GM04503 (cell line): ENCODE results near the gene HSPBAP1.
"Not testable (repeated sequence)": the region's sequence is repeated elsewhere in the genome, so short reads cannot be mapped to it uniquely, and the experiment has no call there.

Experiments used
- DNase-seq: peaks from one replicate; pipeline ENCODE4 v3.0.0-alpha.2; 2012; ENCODE audit warnings: low read depth

The HSPBAP1 gene

DNA sequence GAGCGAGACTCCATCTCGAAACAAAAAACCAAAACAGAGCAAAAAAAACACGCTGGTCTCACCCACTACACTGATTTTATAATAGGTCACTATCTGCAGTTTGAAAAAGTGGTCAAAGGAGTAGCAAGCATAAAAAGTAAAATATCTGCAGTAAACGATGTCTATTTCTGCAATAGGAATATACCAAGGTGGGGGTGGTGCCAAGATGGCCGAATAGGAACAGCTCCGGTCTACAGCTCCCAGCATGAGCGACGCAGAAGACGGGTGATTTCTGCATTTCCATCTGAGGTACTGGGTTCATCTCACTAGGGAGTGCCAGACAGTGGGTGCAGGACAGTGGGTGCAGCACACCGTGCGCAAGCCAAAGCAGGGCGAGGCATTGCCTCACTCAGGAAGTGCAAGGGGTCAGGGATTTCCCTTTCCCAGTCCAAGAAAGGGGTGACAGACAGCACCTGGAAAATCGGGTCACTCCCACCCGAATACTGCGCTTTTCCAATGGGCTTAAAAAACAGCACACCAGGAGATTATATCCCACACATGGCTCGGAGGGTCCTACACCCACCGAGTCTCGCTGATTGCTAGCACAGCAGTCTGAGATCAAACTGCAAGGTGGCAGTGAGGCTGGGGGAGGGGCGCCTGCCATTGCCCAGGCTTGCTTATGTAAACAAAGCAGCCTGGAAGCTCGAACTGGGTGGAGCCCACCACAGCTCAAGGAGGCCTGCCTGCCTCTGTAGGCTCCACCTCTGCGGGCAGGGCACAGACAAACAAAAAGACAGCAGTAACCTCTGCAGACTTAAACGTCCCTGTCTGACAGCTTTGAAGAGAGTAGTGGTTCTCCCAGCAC is 60.7 kb downstream of the HSPBAP1 start:
- DNase-seq: not testable (repeated sequence)

DNA sequence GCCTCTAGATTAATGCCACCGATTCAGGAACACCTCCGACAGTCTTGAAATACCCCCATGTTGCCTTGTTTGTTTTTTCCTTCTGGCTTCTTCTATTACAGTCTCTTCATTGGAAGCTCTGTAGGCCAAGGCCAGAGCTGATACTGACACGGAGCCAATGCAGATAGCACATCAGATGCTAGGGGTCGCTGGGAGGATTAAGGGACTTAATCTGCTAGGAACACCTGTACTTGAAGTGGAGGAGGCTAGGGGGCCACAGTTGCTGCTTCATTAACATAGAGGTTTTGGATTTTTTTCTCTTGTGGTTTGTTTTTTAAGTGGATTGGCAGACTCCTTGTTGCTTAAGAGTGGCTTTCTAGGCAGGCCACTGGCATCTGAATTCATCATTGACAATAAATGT is 63.4 kb downstream of the HSPBAP1 start:
- DNase-seq: no peak

DNA sequence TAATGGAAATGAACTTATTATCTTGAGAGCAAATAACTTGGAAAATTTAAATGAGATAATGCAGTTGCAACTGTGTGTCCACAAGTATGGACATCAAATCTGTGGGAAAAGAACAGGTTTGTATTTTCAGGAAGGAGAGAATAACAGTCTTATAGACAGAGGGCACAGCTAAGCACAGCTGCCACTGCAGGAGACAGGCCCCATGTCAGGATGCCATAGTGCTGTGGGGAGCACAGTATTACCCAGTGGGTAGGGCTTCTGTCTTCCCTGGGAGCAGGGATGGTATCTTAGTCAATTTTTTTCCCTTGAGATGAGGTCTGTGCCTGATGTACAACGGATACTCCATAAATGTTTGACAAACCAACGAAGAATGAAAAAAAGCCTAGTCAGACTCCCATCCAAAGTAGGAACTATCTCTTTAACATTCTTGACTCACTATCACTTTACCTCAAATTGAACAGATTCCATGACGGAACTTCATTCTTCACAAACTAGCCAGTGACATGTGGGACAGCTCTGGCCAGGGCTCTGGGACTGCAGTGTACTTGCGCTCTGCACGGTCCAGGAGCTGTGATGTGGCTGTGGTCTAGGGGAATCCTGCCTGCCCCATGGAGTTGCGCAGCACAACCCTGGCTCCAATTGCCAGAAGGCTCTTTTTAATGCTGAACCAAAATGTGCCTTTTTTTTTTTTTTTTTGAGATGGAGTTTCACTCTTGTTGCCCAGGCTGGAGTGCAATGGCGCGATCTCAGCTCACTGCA is 64.7 kb downstream of the HSPBAP1 start:
- DNase-seq: no peak

DNA sequence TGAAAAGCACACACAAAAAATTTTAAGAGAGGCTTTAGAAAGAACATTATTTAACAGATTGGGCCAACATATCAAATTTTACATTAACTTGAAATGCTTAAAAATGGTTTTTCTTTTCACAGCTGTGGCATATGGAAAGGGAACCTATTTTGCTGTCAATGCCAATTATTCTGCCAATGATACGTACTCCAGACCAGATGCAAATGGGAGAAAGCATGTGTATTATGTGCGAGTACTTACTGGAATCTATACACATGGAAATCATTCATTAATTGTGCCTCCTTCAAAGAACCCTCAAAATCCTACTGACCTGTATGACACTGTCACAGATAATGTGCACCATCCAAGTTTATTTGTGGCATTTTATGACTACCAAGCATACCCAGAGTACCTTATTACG is 65.4 kb downstream of the HSPBAP1 start:
- DNase-seq: no peak

DNA sequence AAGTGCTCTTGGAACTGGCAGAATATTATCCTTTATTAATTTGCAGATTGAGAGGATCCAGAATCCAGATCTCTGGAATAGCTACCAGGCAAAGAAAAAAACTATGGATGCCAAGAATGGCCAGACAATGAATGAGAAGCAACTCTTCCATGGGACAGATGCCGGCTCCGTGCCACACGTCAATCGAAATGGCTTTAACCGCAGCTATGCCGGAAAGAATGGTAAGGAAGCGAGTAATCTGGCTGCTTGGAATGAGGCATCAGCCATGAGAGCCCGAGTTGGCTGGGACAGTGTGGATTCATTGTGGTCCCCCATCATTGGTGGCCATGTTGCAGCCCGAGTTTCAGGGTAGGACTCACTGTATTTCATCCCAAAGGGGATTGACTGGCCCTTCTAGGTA is 65.9 kb downstream of the HSPBAP1 start:
- no peak for DNase-seq

DNA sequence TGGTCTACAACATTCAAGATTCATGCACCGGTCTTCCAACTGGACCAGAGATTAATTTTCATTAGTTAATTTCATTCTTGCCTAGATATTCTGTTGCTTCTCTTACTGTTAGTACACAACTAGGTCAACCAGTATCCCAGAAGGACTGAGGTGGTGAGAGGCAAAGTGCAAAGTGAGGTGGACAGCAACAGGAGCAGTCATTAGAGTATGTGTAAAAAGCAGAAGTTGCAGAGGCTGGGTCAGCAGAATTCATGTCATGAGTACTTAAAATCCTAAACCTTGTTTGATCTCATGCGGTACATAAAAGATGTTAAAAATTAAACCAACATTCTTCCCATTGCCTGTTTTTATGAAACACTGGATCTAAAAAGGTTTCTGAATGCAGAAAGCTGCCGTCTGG is 66.3 kb downstream of the HSPBAP1 start:
- no peak for DNase-seq

DNA sequence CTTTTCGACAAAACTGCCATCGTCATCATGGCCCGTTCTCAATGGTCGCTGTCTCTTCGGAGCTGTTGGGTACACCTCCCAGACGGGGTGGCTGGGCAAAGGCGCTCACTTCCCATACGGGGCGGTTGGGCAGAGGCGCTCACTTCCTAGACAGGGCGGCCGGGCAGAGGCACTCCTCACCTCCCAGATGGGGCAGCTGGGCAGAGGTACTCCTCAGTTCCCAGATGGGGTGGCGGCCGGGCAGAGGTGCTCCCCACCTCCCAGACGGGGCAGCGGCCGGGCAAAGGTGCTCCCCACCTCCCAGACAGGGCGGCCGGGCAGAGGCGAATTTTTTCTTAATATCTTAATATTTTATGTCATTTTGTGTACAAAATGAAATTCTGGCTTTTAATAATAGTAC is 68.5 kb downstream of the HSPBAP1 start:
- DNase-seq: no peak

DNA sequence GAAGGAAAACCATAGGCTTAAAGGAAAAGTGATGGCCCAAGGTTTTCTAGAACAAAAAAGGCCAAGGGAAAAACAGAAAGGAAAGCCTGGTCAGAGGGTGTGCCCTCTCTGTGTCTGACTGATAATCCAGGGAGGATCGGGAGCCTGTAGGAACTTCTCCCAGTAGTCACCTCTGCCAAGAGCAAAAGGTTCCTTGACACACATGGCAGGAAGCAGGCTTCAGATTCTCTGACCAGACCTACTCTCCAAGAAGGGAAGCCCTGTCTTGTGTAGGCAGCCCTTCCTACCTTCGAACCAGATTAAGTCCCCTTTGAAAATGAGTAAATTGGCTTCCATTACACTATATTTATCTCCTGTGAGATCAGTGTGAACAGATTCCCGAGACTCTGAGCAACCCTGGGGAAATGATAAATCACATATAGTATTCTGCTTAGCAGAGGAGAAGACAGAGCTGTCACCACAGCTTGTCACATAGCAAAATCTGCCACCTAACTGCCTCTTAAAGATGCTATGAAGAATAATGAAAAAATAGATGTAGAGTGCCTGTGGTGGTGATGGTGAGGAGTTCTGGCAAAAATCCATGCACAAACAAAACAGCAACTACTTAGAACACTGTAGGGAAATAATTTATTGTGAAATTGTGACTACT is 74.2 kb downstream of the HSPBAP1 start:
- DNase-seq: no peak

DNA sequence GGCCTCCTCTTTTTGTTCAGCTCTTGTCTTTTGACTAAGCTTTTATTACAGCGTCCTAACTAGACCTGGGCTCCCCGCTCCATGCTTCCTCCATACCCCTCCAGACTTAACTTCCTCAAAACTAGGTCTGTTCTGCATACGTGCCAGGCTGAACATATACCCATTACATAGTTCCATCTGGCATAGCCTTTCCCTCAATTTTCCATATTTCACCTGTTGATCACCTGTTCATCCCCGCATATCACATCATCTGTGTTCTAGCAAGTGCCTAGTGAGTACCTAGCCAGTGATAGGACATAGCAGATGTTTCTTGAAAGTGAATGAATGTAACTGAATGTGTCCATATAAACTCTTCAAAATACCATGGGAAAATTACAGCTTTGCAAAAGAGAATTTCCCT is 77.0 kb downstream of the HSPBAP1 start:
- DNase-seq: no peak

DNA sequence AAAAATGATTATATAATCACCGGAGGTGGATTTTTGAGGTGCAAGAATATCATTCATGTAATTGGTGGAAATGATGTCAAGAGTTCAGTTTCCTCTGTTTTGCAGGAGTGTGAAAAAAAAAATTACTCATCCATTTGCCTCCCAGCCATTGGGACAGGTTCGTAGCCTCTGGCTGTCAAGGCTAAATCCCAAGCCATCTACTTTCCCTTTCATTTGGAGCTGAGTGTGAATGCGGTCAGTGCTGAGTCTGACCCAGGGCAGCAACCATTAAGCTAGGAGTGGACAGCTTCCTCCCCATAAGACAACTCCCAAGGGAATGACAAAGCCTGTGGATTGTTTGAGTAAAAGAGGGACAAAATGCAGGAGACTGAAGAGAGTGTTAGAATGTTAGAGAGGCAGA is 79.4 kb downstream of the HSPBAP1 start:
- DNase-seq: no peak

DNA sequence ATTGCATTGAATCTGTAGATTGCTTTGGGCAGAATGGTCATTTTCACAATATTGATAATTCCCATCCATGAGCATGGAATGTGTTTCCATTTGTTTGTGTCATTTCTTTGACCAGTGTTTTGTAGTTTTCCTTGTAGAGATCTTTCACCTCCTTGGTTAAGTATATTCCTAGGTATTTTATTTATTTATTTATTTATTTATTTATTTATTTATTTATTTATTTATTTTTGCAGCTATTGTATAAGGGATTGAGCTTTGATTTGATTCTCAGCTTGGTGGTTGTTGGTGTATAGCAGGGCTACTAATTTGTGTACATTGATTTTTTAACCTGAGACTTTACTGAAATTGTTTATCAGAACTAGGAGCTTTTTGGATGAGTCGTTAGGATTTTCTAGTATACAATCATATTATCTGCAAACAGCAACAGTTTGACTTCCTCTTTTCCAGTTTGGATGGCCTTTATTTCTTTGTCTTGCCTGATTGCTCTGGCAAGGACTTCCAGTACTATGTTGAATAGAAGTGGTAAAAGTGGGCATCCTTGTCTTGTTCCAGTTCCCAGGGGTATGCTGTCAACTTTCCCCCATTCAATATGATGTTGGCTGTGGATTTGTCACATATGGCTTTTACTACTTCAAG is 82.9 kb downstream of the HSPBAP1 start:
- not testable (repeated sequence) for DNase-seq

DNA sequence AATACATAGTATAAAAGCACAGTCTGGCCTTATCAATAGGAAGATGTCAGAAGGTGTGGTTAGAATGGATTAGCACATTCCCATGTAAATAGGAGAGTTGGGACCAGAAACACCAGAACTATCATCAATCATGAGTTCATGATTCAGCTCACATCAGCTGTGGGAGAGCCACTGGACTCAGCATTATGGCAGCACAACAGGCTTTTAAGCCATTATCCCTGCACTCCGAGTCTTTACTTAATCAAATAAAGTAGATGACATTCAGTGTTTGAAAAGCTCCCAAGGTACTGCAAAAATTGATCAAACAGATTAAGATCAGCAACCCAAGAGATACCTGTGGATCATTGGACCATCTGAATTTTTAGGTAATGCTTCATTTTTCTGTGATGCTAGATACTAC is 88.3 kb downstream of the HSPBAP1 start:
- DNase-seq: no peak

DNA sequence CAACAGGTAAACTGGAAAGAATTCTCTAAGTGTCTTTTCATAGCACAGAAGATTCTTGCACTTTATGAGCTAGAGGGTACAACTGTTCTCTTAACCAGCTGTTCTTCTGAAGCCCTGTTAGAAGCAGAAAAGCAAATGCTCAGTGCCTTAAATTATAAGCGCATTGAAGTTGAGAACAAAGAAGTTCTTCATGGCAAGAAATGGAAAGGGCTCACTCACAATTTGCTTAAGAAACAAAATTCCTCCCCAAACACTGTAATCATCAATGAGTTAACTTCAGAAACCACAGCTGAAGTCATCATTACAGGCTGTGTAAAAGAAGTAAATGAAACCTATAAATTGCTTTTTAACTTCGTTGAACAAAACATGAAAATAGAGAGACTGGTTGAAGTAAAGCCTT is 93.4 kb downstream of the HSPBAP1 start:
- no peak for DNase-seq

DNA sequence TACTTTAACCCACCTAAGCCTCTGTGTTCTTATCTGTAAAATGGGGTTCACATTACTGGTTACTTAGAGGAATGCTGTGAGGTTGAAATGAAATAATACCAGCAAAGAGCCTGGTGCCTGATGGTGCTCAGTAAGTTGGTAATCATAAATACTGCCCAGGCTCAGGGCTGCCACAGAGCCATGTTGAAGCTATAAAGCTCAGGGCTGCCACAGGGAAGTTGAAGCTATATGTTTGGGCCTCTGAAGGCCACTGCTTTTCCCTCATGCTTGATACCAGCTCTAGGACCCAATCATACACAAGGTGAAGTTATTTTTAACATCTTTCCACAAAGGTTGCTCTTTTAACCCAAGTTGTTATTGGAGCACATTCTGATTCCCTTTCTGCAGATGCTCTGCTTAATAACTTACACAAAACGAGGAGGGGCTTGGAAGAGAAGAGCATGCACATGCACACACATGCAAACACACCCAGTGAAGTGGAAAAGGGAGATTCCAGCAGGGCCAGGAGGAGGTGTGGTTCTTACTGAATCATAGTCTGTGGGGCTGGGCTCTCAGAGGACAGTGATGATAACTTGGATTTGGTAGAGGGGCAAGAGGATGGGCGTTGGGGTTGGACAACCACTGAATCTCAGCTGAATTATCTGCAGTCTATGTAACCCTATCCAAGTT is 95.5 kb downstream of the HSPBAP1 start:
- no peak for DNase-seq

DNA sequence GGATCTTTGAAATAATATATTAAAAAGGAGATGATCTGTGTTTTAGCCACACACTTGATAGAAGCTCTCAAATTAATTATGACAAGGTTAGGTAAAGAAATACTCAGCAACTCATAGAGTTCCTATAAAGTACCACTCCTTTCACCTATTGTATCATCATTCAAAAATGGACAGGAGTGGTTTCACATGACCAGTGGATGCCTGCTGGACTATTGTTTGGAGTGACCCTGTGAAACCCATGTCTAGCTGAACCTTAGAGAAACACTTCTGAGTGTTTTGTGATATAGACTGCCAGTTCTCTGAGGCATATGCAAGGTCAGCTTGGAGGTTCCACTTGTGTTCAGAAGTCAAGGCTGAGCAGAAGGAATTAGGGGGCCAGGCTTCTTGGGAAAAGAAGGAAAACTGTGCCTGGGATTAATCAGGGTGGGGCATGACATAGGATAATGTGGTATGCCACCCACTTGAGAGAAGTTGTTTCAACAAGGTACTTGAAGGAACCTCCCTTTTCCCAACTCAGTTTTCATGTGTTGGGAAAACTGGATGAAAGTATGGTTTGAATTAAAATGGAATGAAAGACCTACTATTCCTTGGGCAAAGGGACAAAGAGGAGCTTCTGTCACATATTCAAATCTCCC is 97.6 kb downstream of the HSPBAP1 start:
- DNase-seq: no peak

DNA sequence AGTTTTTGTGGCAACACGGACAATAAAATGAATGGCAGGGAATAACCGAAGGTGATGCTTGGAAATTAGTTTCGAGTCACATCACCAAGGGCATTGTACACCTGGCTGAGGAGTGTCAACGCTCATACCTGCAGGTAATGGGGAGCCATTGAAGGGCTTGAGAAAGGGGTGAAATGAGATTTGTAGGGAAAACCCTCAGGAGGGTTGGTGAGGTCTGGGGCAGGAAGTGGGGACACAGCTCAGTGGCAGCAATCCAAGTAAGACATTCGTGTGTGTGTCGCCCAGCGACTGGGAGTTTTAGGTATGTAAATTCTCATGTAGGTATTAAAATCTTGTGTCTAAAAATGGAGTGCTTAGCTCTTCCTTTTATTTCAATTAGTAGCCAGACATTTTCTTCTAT is 98.7 kb downstream of the HSPBAP1 start:
- no peak for DNase-seq

DNA sequence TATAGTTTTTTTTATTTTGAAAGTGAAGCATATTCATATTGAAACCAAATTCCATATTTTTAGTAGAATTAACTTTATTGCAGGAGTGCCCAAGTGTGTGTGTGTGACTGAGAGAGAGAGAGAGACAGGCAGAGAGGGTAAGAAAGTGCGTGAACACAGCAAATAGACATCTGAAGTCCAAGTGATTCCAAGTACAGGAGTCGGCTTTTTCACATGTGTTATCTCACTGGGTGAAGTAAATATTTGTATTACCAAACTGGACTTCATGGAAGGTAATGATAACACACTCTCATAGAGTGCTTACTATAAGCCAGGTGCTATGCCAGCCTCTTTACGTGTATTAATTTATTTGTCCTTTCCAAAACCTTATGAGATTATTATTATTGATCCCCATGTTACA is 101.0 kb downstream of the HSPBAP1 start:
- DNase-seq: no peak

DNA sequence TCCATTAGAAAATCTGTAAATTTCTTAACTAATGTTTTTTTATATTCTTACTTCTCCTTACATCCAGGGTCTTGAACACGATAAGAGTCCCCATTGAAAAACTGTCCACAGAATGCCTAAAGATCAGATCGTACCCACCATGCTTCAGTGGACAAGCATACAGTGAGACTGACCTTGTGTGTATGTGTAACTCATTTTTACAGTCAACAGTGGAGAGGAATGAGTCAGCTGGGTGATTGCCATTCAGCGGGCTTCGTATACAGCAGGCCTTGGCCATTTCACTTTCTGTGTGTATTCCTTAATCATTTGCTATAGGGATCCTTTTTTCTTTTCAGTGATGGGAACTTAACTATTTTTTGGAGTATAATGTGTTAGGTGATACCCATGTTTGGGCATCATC is 102.4 kb downstream of the HSPBAP1 start:
- no peak for DNase-seq

DNA sequence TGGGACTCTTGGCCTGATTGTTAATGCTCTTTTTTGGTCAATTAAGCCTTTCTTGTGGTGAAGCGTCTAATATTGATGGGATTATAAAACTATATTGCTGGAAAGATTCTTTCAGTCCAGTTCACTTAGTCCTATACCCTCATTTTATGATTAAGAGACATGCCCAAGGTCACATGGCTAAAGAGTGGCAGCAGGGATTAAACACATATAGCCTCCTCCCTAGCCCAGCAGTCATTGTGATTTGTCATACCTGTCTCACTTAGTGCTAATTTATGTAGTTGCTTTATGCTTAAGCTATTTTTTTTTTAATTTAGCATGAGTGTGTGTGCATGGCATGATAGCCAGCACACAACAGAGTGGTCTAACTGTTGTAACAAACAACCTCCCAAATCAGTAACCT is 103.5 kb downstream of the HSPBAP1 start:
- DNase-seq: no peak
